Neutrophil (primary cell): Measurements from ENCODE around the gene LEF1.

Experiments used
- H3K27ac ChIP-seq: fragments of 200-600 bp; sonication (generic); 2 replicates; pipeline ENCODE4 v1.5.1; 2016; ENCODE audit warnings: mild to moderate bottlenecking, moderate library complexity
- H3K27me3 ChIP-seq: fragments of 200-600 bp; sonication (generic); 2 replicates; pipeline ENCODE4 v1.6.0; 2016; ENCODE audit warnings: mild to moderate bottlenecking
- H3K36me3 ChIP-seq: fragments of 200-600 bp; sonication (generic); 2 replicates; pipeline ENCODE4 v1.5.1; 2017
- H3K4me1 ChIP-seq, 2 experiments: fragments of 200-600 bp in 1 of 2; sonication (generic) in 1 of 2; 1 replicate in 1 of 2; 2 replicates in 1 of 2; pipeline versions ENCODE4 v1.5.1 to v1.6.1; 2013 to 2016; ENCODE audit warnings: low read depth in 1 of 2, low read length in 1 of 2, mild to moderate bottlenecking in 1 of 2, moderate library complexity in 1 of 2; ENCODE audit not compliant: control insufficient read depth in 1 of 2, insufficient read depth in 1 of 2
- H3K4me3 ChIP-seq, 2 experiments: fragments of 200-600 bp in 1 of 2; sonication (generic) in 1 of 2; 1 replicate in 1 of 2; 2 replicates in 1 of 2; pipeline ENCODE4 v1.5.1; 2013 to 2016; ENCODE audit warnings: low read depth in 1 of 2, low read length in 1 of 2, mild to moderate bottlenecking in 1 of 2, moderate library complexity in 1 of 2
- H3K9me3 ChIP-seq: fragments of 200-600 bp; sonication (generic); 2 replicates; pipeline ENCODE4 v1.5.1; 2016
- TF ChIP-seq, protein P1 (sequence below): fragments of 200-600 bp; sonication (generic); IDR thresholded peaks from 2 replicates; pipeline ENCODE4 v1.5.1; 2016; ENCODE audit warnings: antibody characterized with exemption

LEF1 gene

DNA sequence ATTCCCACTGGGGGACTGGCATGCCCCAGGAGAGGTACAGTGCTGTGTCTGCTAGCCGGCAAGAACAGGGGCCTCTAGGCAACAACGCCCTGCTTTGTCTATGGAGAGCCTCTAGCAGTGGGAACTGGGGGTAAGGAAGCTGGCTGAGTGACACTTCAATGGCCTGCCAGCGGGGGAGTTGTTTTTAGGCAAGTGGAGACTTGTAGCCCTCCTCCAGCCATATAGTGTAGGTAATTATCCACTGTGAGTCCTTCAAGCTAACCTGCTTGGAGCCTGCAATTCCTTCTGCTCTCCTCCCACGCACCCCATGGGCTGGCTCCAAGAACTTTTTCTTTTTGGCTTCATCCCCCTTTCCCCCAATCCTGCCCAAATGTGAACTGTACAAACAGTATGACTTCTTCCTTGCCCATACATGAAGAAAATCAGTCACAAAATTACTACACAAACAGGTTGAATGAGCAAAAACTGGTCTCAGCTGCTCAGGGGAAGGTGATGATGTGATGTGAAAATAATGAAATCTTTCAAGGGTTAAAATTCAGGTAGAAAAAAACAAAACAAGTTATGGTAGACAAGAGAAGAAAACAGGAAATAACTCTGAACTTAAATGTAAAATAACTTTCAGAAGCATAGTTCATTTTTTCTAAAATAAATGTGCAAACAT is 33.1 kb downstream of the LEF1 start:
- H3K27me3 ChIP-seq = no peaks in the 10 kb centered on the region
- H3K4me3 ChIP-seq = no peak overlapping the region
- H3K36me3 ChIP-seq = no peaks in the 10 kb centered on the region
- no peak overlapping the region for H3K27ac ChIP-seq
- TF ChIP-seq, protein P1, sequence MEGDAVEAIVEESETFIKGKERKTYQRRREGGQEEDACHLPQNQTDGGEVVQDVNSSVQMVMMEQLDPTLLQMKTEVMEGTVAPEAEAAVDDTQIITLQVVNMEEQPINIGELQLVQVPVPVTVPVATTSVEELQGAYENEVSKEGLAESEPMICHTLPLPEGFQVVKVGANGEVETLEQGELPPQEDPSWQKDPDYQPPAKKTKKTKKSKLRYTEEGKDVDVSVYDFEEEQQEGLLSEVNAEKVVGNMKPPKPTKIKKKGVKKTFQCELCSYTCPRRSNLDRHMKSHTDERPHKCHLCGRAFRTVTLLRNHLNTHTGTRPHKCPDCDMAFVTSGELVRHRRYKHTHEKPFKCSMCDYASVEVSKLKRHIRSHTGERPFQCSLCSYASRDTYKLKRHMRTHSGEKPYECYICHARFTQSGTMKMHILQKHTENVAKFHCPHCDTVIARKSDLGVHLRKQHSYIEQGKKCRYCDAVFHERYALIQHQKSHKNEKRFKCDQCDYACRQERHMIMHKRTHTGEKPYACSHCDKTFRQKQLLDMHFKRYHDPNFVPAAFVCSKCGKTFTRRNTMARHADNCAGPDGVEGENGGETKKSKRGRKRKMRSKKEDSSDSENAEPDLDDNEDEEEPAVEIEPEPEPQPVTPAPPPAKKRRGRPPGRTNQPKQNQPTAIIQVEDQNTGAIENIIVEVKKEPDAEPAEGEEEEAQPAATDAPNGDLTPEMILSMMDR = no peak
- no peaks in the 10 kb centered on the region for H3K4me1 ChIP-seq
- H3K9me3 ChIP-seq = no peaks in the 10 kb centered on the region

- no peaks in the 10 kb centered on the region for H3K4me1 ChIP-seq
Observed at GRCh38 chr4:108130955-108131354, 37.8 kb downstream of the LEF1 start.

GRCh38 chr4:108129196-108129595 is 39.5 kb downstream of the LEF1 start:
- Histone ChIP-seq H3K4me1 (no peaks in the 10 kb centered on the region), H3K9me3 (no peaks in the 10 kb centered on the region), H3K4me3 (no peak overlapping the region), H3K27me3 (no peaks in the 10 kb centered on the region), H3K36me3 (no peaks in the 10 kb centered on the region), H3K27ac (no peak overlapping the region)
- TF ChIP-seq, protein P1 = no peak

More at GRCh38 chr4:108130955-108131354, 37.8 kb downstream of the LEF1 start:
- TF ChIP-seq, protein P1 = no peak
- H3K27ac ChIP-seq = no peak overlapping the region
- no peak overlapping the region for H3K4me3 ChIP-seq
- H3K27me3 ChIP-seq = no peaks in the 10 kb centered on the region
- no peaks in the 10 kb centered on the region for H3K9me3 ChIP-seq
- H3K36me3 ChIP-seq = no peaks in the 10 kb centered on the region

DNA sequence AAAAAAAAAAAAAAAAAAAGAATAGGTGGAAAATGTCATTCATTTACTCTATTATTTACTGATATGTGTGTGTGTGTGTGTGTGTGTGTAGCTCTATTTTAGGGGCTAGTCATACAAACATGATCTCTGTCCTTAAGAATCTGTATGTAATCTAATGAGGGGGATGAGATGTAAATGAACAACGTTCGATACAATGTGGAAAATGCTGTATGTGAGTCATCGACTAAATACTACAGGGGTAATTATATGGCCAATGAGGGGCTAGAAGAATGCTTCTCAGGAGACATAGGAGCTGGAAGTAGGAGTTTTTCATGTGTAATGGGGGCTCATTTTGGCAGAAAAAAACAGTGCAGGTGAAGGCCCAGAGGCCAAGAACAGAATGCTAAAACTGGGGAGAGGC is 41.9 kb downstream of the LEF1 start:
- Histone ChIP-seq H3K4me3 (no peak overlapping the region), H3K27me3 (no peaks in the 10 kb centered on the region), H3K9me3 (no peaks in the 10 kb centered on the region), H3K4me1 (no peaks in the 10 kb centered on the region), H3K27ac (no peak overlapping the region), H3K36me3 (no peaks in the 10 kb centered on the region)
- TF ChIP-seq, protein P1 = no peak

DNA sequence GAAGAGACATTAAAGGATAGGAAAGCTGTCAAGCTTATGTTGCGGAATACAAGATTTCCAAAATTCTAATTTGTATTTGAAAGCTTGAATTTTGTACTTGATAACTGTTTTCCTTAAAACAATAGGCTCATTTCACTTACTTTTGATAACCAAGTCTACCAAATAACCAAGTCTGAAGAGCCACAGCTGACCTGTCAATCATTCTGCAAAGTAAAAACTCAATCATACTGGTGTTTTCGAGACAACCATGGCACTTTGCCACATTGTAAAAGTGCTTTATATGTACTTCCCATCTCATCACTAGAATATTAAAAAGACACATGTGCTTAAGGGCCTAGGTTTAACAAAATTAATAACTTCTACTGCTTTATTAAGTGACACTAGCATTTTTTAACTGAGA is 47.9 kb downstream of the LEF1 start:
- H3K4me1 ChIP-seq = no peaks in the 10 kb centered on the region
- no peak overlapping the region for H3K27ac ChIP-seq
- no peak overlapping the region for H3K4me3 ChIP-seq

More for the DNA sequence above, 47.9 kb downstream of the LEF1 start:
- no peaks in the 10 kb centered on the region for H3K27me3 ChIP-seq
- no peaks in the 10 kb centered on the region for H3K9me3 ChIP-seq
- no peaks in the 10 kb centered on the region for H3K36me3 ChIP-seq
- TF ChIP-seq, protein P1 = no peak
